ENCODE measurements around the gene IL27RA. TPM values are rescaled to one million over a fixed set of nuclear protein-coding genes. Genes with fewer than 3 reads are reported as not detected.
"Not testable (repeated sequence)": the region's sequence is repeated elsewhere in the genome, so short reads cannot be mapped to it uniquely, and the experiment has no call there.

The IL27RA gene
- total and polyA plus RNA-seq, 7 experiments from 2014 or later: 32.1 to 120 (median 83.2) TPM

DNA sequence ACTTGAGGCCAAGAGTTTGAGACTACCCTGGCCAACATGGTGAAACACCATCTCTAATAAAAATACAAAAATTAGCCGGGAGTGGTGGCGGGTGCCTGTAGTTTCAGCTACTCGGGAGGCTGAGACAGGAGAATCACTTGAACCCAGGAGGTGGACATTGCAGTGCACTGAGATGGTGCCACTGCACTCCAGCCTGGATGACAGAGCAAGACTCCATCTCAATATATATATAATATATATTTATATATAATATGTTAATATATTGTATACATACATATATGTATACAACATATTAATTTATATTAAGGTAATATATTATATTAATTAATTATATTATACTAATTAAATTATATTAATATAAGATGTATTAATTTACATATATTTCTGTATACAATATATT is 11.8 kb upstream of the IL27RA start:
- POLR2A ChIA-PET: interaction anchor here (1.6 to 2.0 kb wide), 2 partner anchors 11 to 13 kb away, joined by 11 to 14 read pairs; partner anchors contain the start of genes IL27RA and RFX1

GRCh38 chr19:14021474-14021873 is 10.1 kb upstream of the IL27RA start:
- no peaks in the 10 kb centered on the region for H3K36me3 Mint-ChIP-seq
- H3K27me3 Mint-ChIP-seq: no peaks in the 10 kb centered on the region
- no peak overlapping the region for H3K4me3 ChIP-seq (ENCODE audit: low read length)
- no peak overlapping the region for H3K4me3 Mint-ChIP-seq
- ATAC-seq: no peak
- H3K27ac ChIP-seq (ENCODE audit: low read depth, low read length): no peak overlapping the region
- no peaks in the 10 kb centered on the region for H3K9me3 Mint-ChIP-seq
- H3K36me3 ChIP-seq (ENCODE audit: control insufficient read depth in 2 of 3, insufficient read depth in 3 of 3, low read length in 3 of 3): no peaks in the 10 kb centered on the region
- intact Hi-C loops (cut with micrococcal nuclease): no loop called here
- H3K9me3 ChIP-seq (ENCODE audit: control insufficient read depth in 2 of 3, low read length in 3 of 3): no peaks in the 10 kb centered on the region
- DNase-seq: no peak
- no peaks in the 10 kb centered on the region for H3K27me3 ChIP-seq (ENCODE audit: control insufficient read depth in 2 of 2, insufficient read depth in 2 of 2, low read length in 2 of 2)
- CTCF ChIA-PET: no interaction called here
- H3K27ac Mint-ChIP-seq: peak overlapping the region in 1 of 9 donors; percentile 38
- H3K4me1 ChIP-seq (ENCODE audit: control insufficient read depth in 2 of 2, insufficient read depth in 2 of 2, low read length in 2 of 2): no peaks in the 10 kb centered on the region
- POLR2A ChIA-PET: interaction anchor here (0.6 to 1.9 kb wide), 4 partner anchors 10 to 417 kb away, joined by 3 to 15 read pairs (median 4); partner anchors contain the start of gene IL27RA
- peaks cover 4 to 19% (median 12%) of the 10 kb centered on the region in 7 donors for H3K4me1 Mint-ChIP-seq

More for the DNA sequence above, 11.8 kb upstream of the IL27RA start:
- not testable (repeated sequence) for H3K27ac Mint-ChIP-seq; H3K4me3 Mint-ChIP-seq; H3K9me3 Mint-ChIP-seq; H3K4me1 ChIP-seq (ENCODE audit: control insufficient read depth in 2 of 2, insufficient read depth in 2 of 2, low read length in 2 of 2); H3K27me3 Mint-ChIP-seq; H3K27ac ChIP-seq (ENCODE audit: low read depth, low read length); ATAC-seq; H3K9me3 ChIP-seq (ENCODE audit: control insufficient read depth in 2 of 3, low read length in 3 of 3); H3K27me3 ChIP-seq (ENCODE audit: control insufficient read depth in 2 of 2, insufficient read depth in 2 of 2, low read length in 2 of 2); H3K36me3 ChIP-seq (ENCODE audit: control insufficient read depth in 2 of 3, insufficient read depth in 3 of 3, low read length in 3 of 3); DNase-seq; H3K36me3 Mint-ChIP-seq; H3K4me3 ChIP-seq (ENCODE audit: low read length)
- H3K4me1 Mint-ChIP-seq: peaks cover 4 to 18% (median 8%) of the 10 kb centered on the region in 7 donors
- intact Hi-C loops (cut with micrococcal nuclease): loop anchor here in 1 of 2 donors (10.0 kb wide), 1 partner anchor 1085 kb away; the partner anchor contains the start of genes CALR and FARSA
- CTCF ChIA-PET: interaction anchor here (0.8 kb wide), 1 partner anchor 12 kb away, joined by 3 read pairs; the partner anchor contains the start of gene IL27RA

GRCh38 chr19:14022469-14022868 is 9.1 kb upstream of the IL27RA start:
- CTCF ChIA-PET: interaction anchor here (0.7 kb wide), 1 partner anchor 17 kb away, joined by 3 read pairs; no protein-coding TSS in a partner anchor
- H3K27me3 ChIP-seq (ENCODE audit: control insufficient read depth in 2 of 2, insufficient read depth in 2 of 2, low read length in 2 of 2): no peaks in the 10 kb centered on the region
- intact Hi-C loops (cut with micrococcal nuclease): no loop called here
- H3K9me3 Mint-ChIP-seq: no peaks in the 10 kb centered on the region
- ATAC-seq (no peak), DNase-seq (no peak)
- H3K36me3 Mint-ChIP-seq: no peaks in the 10 kb centered on the region
- H3K9me3 ChIP-seq (ENCODE audit: control insufficient read depth in 2 of 3, low read length in 3 of 3): no peaks in the 10 kb centered on the region
- H3K4me1 ChIP-seq (ENCODE audit: control insufficient read depth in 2 of 2, insufficient read depth in 2 of 2, low read length in 2 of 2): no peaks in the 10 kb centered on the region
- H3K4me1 Mint-ChIP-seq: peaks cover 4 to 20% (median 12%) of the 10 kb centered on the region in 7 donors
- H3K27ac ChIP-seq (ENCODE audit: low read depth, low read length): no peak overlapping the region
- H3K36me3 ChIP-seq (ENCODE audit: control insufficient read depth in 2 of 3, insufficient read depth in 3 of 3, low read length in 3 of 3): no peaks in the 10 kb centered on the region
- no peak overlapping the region for H3K4me3 Mint-ChIP-seq
- no peak overlapping the region for H3K4me3 ChIP-seq (ENCODE audit: low read length)
- no peak overlapping the region for H3K27ac Mint-ChIP-seq
- POLR2A ChIA-PET: interaction anchor here (0.8 to 1.9 kb wide), 5 partner anchors 9 to 37 kb away, joined by 3 to 15 read pairs (median 3); partner anchors contain the start of gene IL27RA
- no peaks in the 10 kb centered on the region for H3K27me3 Mint-ChIP-seq

DNA sequence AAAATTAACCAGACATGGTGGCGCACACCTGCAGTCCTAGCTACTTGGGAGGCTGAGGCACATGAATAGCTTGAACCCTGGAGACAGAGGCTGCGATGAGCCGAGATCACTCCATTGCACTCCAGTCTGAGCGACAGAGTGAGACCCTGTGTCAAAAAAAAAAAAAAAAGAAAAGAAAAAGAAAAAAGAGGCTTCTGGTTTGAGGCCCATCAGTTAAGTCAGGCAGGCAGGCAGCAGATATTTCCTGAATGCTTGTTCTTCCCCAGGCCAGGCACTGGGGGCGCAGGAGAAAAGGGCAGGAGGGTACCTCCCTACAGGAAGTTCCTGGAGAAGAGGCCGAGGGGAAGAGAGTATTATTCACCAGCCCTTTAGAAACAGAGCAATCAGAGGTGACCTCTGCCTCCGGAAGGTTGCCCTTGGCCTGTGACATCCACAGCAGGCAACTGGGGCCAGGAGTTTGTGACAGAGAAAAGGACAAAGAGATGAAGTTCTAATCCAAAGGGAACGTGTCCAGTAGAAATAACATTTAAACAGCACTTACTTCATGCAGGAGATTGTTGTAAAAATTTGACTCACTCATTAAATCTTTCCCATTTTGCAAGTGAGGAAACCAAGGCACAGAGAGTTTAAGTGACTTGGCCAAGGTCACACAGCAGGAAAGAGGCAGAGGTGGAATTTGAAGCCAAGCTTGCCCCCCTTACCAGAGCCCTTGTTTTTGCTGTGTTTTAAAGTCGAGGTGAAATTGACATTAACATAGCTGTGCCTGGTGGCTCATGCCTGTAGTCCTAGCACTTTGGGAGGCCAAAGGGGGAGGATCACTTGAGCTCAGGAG is 7.9 kb upstream of the IL27RA start:
- H3K27ac ChIP-seq (ENCODE audit: low read depth, low read length): no peak overlapping the region
- Mint-ChIP-seq H3K4me1 (peaks cover 7 to 20% (median 13%) of the 10 kb centered on the region in 7 donors), H3K9me3 (no peaks in the 10 kb centered on the region), H3K36me3 (no peaks in the 10 kb centered on the region), H3K27ac (peak overlapping the region in 5 of 9 donors; percentile 6 to 78 (median 36)), H3K27me3 (no peaks in the 10 kb centered on the region), H3K4me3 (peak overlapping the region in 1 of 10 donors; percentile 45)
- no peaks in the 10 kb centered on the region for H3K36me3 ChIP-seq (ENCODE audit: control insufficient read depth in 2 of 3, insufficient read depth in 3 of 3, low read length in 3 of 3)
- DNase-seq (no peak), ATAC-seq (peak; percentile 64)
- no peaks in the 10 kb centered on the region for H3K9me3 ChIP-seq (ENCODE audit: control insufficient read depth in 2 of 3, low read length in 3 of 3)
- intact Hi-C loops (cut with micrococcal nuclease): loop anchor here in 1 of 2 donors (1.0 kb wide), 1 partner anchor 9 kb away; no protein-coding TSS in a partner anchor
- no peak overlapping the region for H3K4me3 ChIP-seq (ENCODE audit: low read length)
- H3K27me3 ChIP-seq (ENCODE audit: control insufficient read depth in 2 of 2, insufficient read depth in 2 of 2, low read length in 2 of 2): no peaks in the 10 kb centered on the region
- ChIA-PET POLR2A (no interaction called here), CTCF (no interaction called here)
- no peaks in the 10 kb centered on the region for H3K4me1 ChIP-seq (ENCODE audit: control insufficient read depth in 2 of 2, insufficient read depth in 2 of 2, low read length in 2 of 2)

DNA sequence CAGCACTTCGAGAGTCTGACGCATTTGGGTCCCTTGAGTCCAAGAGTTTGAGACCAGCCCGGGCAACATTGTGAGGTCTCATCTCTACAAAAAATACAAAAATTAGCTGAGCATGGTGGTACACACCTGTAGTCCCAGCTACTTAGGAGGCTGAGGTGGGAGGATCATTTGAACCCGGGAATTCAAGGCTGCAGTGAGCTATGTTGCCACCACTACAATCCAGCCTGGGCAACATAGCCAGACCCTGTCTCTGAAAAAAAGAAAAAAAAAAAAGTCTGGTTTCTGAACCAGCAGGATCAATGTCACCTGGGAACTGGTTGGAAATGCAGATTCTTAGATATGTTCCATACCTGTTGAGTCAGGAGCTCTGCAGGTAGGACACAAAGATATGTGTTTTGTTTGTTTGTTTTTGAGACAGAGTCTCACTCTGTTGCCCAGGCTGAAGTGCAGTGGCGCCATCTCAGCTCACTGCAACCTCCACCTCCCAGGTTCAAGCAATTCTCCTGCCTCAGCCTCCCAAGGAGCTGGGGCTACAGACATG is 4.8 kb upstream of the IL27RA start:
- POLR2A ChIA-PET: interaction anchor here (0.8 to 7.9 kb wide), 6 partner anchors 8 to 75 kb away, joined by 3 to 162 read pairs (median 4); partner anchors contain the start of genes DCAF15 and RFX1
- Mint-ChIP-seq H3K27ac (peak overlapping the region in 1 of 9 donors; percentile 49), H3K4me1 (peaks cover 14 to 41% (median 30%) of the 10 kb centered on the region in 7 donors), H3K4me3 (peak overlapping the region in 1 of 10 donors; percentile 15)
- DNase-seq; H3K9me3 Mint-ChIP-seq; H3K36me3 ChIP-seq (ENCODE audit: control insufficient read depth in 2 of 3, insufficient read depth in 3 of 3, low read length in 3 of 3); H3K4me3 ChIP-seq (ENCODE audit: low read length); ATAC-seq; H3K27me3 Mint-ChIP-seq; H3K27me3 ChIP-seq (ENCODE audit: control insufficient read depth in 2 of 2, insufficient read depth in 2 of 2, low read length in 2 of 2); H3K27ac ChIP-seq (ENCODE audit: low read depth, low read length); H3K9me3 ChIP-seq (ENCODE audit: control insufficient read depth in 2 of 3, low read length in 3 of 3); H3K36me3 Mint-ChIP-seq; intact Hi-C loops (cut with micrococcal nuclease): not testable (repeated sequence)
- CTCF ChIA-PET: interaction anchor here (0.6 to 0.7 kb wide), 4 partner anchors 18 to 1402 kb away, joined by 3 to 5 read pairs (median 4); no protein-coding TSS in a partner anchor
- H3K4me1 ChIP-seq (ENCODE audit: control insufficient read depth in 2 of 2, insufficient read depth in 2 of 2, low read length in 2 of 2): peaks cover 6 to 11% of the 10 kb centered on the region in 2 donors

DNA sequence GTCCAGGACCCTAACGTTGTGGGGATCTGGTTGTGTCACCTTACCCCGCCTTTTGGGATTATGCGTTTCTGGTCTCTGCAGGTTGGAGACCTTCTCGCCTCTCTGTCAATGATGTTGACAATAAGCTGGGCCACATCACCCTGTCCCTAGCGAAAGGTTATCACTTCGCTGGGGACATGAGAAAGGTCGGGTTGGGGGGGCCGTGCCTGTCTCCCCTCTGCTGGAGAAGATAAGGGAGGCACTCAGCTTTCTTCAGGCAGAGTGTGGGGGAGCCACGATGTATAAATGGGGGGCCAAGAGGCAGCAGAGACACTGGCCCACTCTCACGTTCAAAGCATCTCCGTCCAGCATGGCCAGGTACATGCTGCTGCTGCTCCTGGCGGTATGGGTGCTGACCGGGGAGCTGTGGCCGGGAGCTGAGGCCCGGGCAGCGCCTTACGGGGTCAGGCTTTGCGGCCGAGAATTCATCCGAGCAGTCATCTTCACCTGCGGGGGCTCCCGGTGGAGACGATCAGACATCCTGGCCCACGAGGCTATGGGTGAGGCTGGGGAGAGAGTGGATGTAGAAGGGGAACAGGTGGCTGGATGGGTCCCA is 3.6 kb upstream of the IL27RA start, which contains the start of gene RLN3:
Gene RLN3, plus strand, starts transcription at position 293 of the 595 bp plus-strand sequence. Its CDS starts 57 bp downstream, at position 350.
- ATAC-seq: no peak
- H3K27me3 ChIP-seq (ENCODE audit: control insufficient read depth in 2 of 2, insufficient read depth in 2 of 2, low read length in 2 of 2): no peaks in the 10 kb centered on the region
- H3K4me1 ChIP-seq (ENCODE audit: control insufficient read depth in 2 of 2, insufficient read depth in 2 of 2, low read length in 2 of 2): peaks cover 11 to 14% of the 10 kb centered on the region in 2 donors
- ChIA-PET POLR2A (interaction anchor here (0.6 to 7.9 kb wide), 4 partner anchors 8 to 58 kb away, joined by 3 to 162 read pairs (median 4); partner anchors contain the start of gene RFX1), CTCF (interaction anchor here (0.5 to 0.6 kb wide), 3 partner anchors 8 to 125 kb away, joined by 3 to 5 read pairs (median 3); no protein-coding TSS in a partner anchor)
- Mint-ChIP-seq H3K27me3 (peaks cover 0 to 1% (median 0%) of the 10 kb centered on the region in 5 donors), H3K4me3 (peak within 1 kb of the TSS in 3 of 10 donors; percentile 1 to 47 (median 38)), H3K4me1 (peaks cover 14 to 45% (median 34%) of the 10 kb centered on the region in 7 donors), H3K9me3 (no peaks in the 10 kb centered on the region), H3K27ac (peak within 1 kb of the TSS; percentile 25 to 92 (median 74)), H3K36me3 (peaks cover 0 to 5% (median 0%) of the 10 kb centered on the region in 5 donors)
- no peak within 1 kb of the TSS for H3K4me3 ChIP-seq (ENCODE audit: low read length)
- no peaks in the 10 kb centered on the region for H3K9me3 ChIP-seq (ENCODE audit: control insufficient read depth in 2 of 3, low read length in 3 of 3)
- intact Hi-C loops (cut with micrococcal nuclease): no loop called here
- H3K36me3 ChIP-seq (ENCODE audit: control insufficient read depth in 2 of 3, insufficient read depth in 3 of 3, low read length in 3 of 3): peaks cover 0 to 8% (median 0%) of the 10 kb centered on the region in 3 experiments
- DNase-seq: no peak
- H3K27ac ChIP-seq (ENCODE audit: low read depth, low read length): no peak within 1 kb of the TSS

All from naive thymus-derived CD4-positive, alpha-beta T cell (primary cell).